HCT116 (cell line): ENCODE data around the gene COL18A1. TPM values are rescaled to one million over a fixed set of nuclear protein-coding genes. Genes with fewer than 3 reads are reported as not detected.

Experiments
- ATAC-seq: fragments of 200-7000 bp; cut with Tn5 transposase; 2 replicates; pipeline ENCODE4 v1.9.1; 2020; ENCODE audit warnings: mild to moderate bottlenecking, moderate library complexity
- BruUV-seq: library from RNA; stranded (reverse); fragments of 400-500 nt; replicated peaks from 2 replicates; lab custom pipeline; 2021; lab: Mats Ljungman, UMichigan
- CTCF ChIA-PET: fragments of 300-600 bp; sonication (Branson Sonifier 250); formaldehyde crosslinking; loops from one replicate; lab custom pipeline; 2021; ENCODE audit warnings: antibody characterized with exemption; lab: Charles Lee
- POLR2A ChIA-PET: fragments of 300-600, 350-600 bp; sonication (Branson Sonifier 250); formaldehyde crosslinking; loops from one replicate; lab custom pipeline; 2021; ENCODE audit warnings: antibody characterized with exemption; lab: Charles Lee
- RAD21 ChIA-PET, 2 experiments: fragments of 300-600 bp; sonication (Branson Sonifier 250); formaldehyde crosslinking; loops; one replicate each; lab custom pipeline; 2023; ENCODE audit warnings: low total read pairs in 2 of 2; ENCODE audit not compliant: uncharacterized antibody in 2 of 2, unreplicated experiment in 2 of 2, low non-redundant PET in 1 of 2; lab: Charles Lee
- DNase-seq: peaks from one replicate; pipeline ENCODE4 v3.0.0-alpha.2; 2010; ENCODE audit warnings: low read depth, low spot score
- H2AFZ ChIP-seq: fragments of 200-600 bp; shearing (Covaris generic), sonication (generic); 2 replicates; pipeline ENCODE4 v1.6.1; 2017; ENCODE audit warnings: low read depth, mixed run types, mixed read lengths, antibody characterized with exemption, low read length; ENCODE audit not compliant: poor library complexity, severe bottlenecking
- H3K27ac ChIP-seq: 2 replicates; pipeline ENCODE4 v1.5.1; 2012; ENCODE audit warnings: low read depth, low read length
- H3K27me3 ChIP-seq: fragments of 200-600 bp; sonication (generic); 2 replicates; pipeline ENCODE4 v1.6.1; 2016; ENCODE audit warnings: mixed run types, low read length, mixed read lengths; ENCODE audit not compliant: insufficient read depth
- H3K36me3 ChIP-seq, 2 experiments: fragments of 200-500 bp in 1 of 2; fragments of 200-600 bp in 1 of 2; sonication (Bioruptor generic) in 1 of 2; sonication (generic) in 1 of 2; 2 replicates each; pipeline versions ENCODE4 v1.5.1 to v1.6.1; 2014 to 2016; ENCODE audit warnings: low read length in 2 of 2, inconsistent platforms in 1 of 2, mixed read lengths in 1 of 2, mixed run types in 1 of 2; ENCODE audit not compliant: insufficient read depth in 2 of 2, control insufficient read depth in 1 of 2
- H3K4me1 ChIP-seq, 2 experiments: fragments of 200-600 bp in 1 of 2; sonication (generic) in 1 of 2; 2 replicates each; pipeline versions ENCODE4 v1.5.1 to v1.6.1; 2012 to 2017; ENCODE audit warnings: low read length in 2 of 2, inconsistent platforms in 1 of 2, mild to moderate bottlenecking in 1 of 2, mixed read lengths in 1 of 2, mixed run types in 1 of 2, moderate library complexity in 1 of 2; ENCODE audit not compliant: insufficient read depth in 2 of 2, control insufficient read depth in 1 of 2
- H3K4me2 ChIP-seq: fragments of 200-600 bp; sonication (generic); 2 replicates; pipeline ENCODE4 v1.6.1; 2017; ENCODE audit warnings: mixed run types, low read length, mixed read lengths
- H3K4me3 ChIP-seq, 2 experiments: fragments of 200-600 bp in 1 of 2; sonication (generic) in 1 of 2; replicated peaks in 1 of 2; 2 replicates each; pipeline ENCODE4 v1.5.1; 2011 to 2016; ENCODE audit warnings: low read length in 2 of 2, control low read depth in 1 of 2, low read depth in 1 of 2, mild to moderate bottlenecking in 1 of 2, mixed read lengths in 1 of 2, mixed run types in 1 of 2
- H3K79me2 ChIP-seq: fragments of 200-600 bp; sonication (generic); 2 replicates; pipeline ENCODE4 v1.6.1; 2017; ENCODE audit warnings: mild to moderate bottlenecking, mixed run types, low read length, moderate library complexity, mixed read lengths; ENCODE audit not compliant: insufficient read depth
- H3K9ac ChIP-seq: fragments of 200-600 bp; sonication (generic); 2 replicates; pipeline ENCODE4 v1.6.1; 2016; ENCODE audit warnings: low read length, mixed read lengths
- H3K9me2 ChIP-seq: fragments of 200-600 bp; sonication (generic), shearing (Covaris generic); 2 replicates; pipeline ENCODE4 v1.6.1; 2017; ENCODE audit warnings: mixed run types, mild to moderate bottlenecking, moderate library complexity; ENCODE audit not compliant: insufficient read depth
- H3K9me3 ChIP-seq, 2 experiments: fragments of 200-500 bp in 1 of 2; fragments of 200-600 bp in 1 of 2; sonication (Bioruptor generic) in 1 of 2; sonication (generic) in 1 of 2; 2 replicates each; pipeline ENCODE4 v1.6.1; 2014 to 2017; ENCODE audit warnings: low read length in 2 of 2, mixed read lengths in 2 of 2, inconsistent platforms in 1 of 2, low read depth in 1 of 2, mild to moderate bottlenecking in 1 of 2, mixed run types in 1 of 2, moderate library complexity in 1 of 2; ENCODE audit not compliant: control insufficient read depth in 1 of 2, insufficient read depth in 1 of 2
- H4K20me1 ChIP-seq: fragments of 200-600 bp; sonication (generic), shearing (Covaris generic); 2 replicates; pipeline ENCODE4 v1.6.1; 2017; ENCODE audit warnings: mixed run types, mild to moderate bottlenecking, moderate library complexity; ENCODE audit not compliant: insufficient read depth
- CBX3 ChIP-seq: IDR thresholded peaks from 2 replicates; pipeline ENCODE4 v1.6.1; 2012; ENCODE audit warnings: low read depth
- EGR1 ChIP-seq: IDR thresholded peaks from 2 replicates; pipeline ENCODE4 v1.6.1; 2012; ENCODE audit warnings: low read depth
- ELF1 ChIP-seq: IDR thresholded peaks from 2 replicates; pipeline ENCODE4 v1.6.1; 2012; ENCODE audit warnings: low read depth, borderline replicate concordance
- EZH2 ChIP-seq: fragments of 200-600 bp; sonication (generic); IDR thresholded peaks from 2 replicates; pipeline ENCODE4 v1.6.1; 2017; ENCODE audit warnings: antibody characterized with exemption, mixed run types
- EZH2phosphoT487 ChIP-seq: fragments of 200-600 bp; IDR thresholded peaks from 2 replicates; pipeline ENCODE4 v1.6.1; 2018; ENCODE audit warnings: antibody characterized with exemption, borderline replicate concordance
- FOSL1 ChIP-seq: IDR thresholded peaks from 2 replicates; pipeline ENCODE4 v1.6.1; 2012; ENCODE audit warnings: low read depth
- JUND ChIP-seq: IDR thresholded peaks from 2 replicates; pipeline ENCODE4 v1.6.1; 2012
- POLR2A ChIP-seq: IDR thresholded peaks from 2 replicates; pipeline ENCODE4 v1.7.0; 2011; ENCODE audit warnings: borderline replicate concordance; ENCODE audit not compliant: insufficient read depth, insufficient read length; ENCODE audit errors: extremely low read depth
- POLR2AphosphoS5 ChIP-seq: IDR thresholded peaks from 2 replicates; pipeline ENCODE4 v1.6.1; 2011; ENCODE audit warnings: mild to moderate bottlenecking, low read depth, low read length, moderate library complexity
- RAD21 ChIP-seq: IDR thresholded peaks from 2 replicates; pipeline ENCODE4 v1.6.1; 2012; ENCODE audit warnings: low read depth, mild to moderate bottlenecking
- SIN3A ChIP-seq: IDR thresholded peaks from 2 replicates; pipeline ENCODE4 v1.6.1; 2012; ENCODE audit warnings: low read depth
- SP1 ChIP-seq: IDR thresholded peaks from 2 replicates; pipeline ENCODE4 v1.6.1; 2012; ENCODE audit warnings: low read depth
- SRF ChIP-seq: IDR thresholded peaks from 2 replicates; pipeline ENCODE4 v1.6.1; 2012; ENCODE audit warnings: low read depth
- TCF7L2 ChIP-seq: IDR thresholded peaks from 2 replicates; pipeline ENCODE4 v1.7.0; 2011; ENCODE audit warnings: borderline replicate concordance, inconsistent platforms; ENCODE audit not compliant: insufficient read depth, insufficient read length; ENCODE audit errors: extremely low read depth
- YY1 ChIP-seq: IDR thresholded peaks from 2 replicates; pipeline ENCODE4 v1.6.1; 2011; ENCODE audit warnings: low read length, low read depth, moderate library complexity, mild to moderate bottlenecking; ENCODE audit not compliant: insufficient replicate concordance; ENCODE audit errors: extremely low read depth
- ZFX ChIP-seq: fragments of 450-650 bp; IDR thresholded peaks from 2 replicates; pipeline ENCODE4 v1.6.1; 2017
- intact Hi-C: fragments of 100-400 bp; cut with micrococcal nuclease; formaldehyde crosslinking; loops from 2 replicates; pipeline ENCODE4 v1.10.0; 2022
- total RNA-seq: library from RNA; stranded (reverse); gene quantifications from one replicate; pipeline ENCODE4 v1.2.1, GENCODE V29; 2021; ENCODE audit not compliant: unreplicated experiment
- TF ChIP-seq, protein P1 (sequence below): IDR thresholded peaks from 2 replicates; pipeline ENCODE4 v1.6.1; 2012
- TF ChIP-seq, protein P2 (sequence below): IDR thresholded peaks from 2 replicates; pipeline ENCODE4 v1.6.1; 2012; ENCODE audit warnings: low read depth
- TF ChIP-seq, protein P3 (sequence below): IDR thresholded peaks from 2 replicates; pipeline ENCODE4 v1.6.1; 2012
- TF ChIP-seq, protein P4 (sequence below): IDR thresholded peaks from 2 replicates; pipeline ENCODE4 v1.6.1; 2011; ENCODE audit warnings: mild to moderate bottlenecking, low read length, moderate library complexity; ENCODE audit not compliant: insufficient replicate concordance; ENCODE audit errors: extremely low read depth

The COL18A1 gene
- total RNA-seq, 1 experiment from 2014 or later, result 59.5 TPM

DNA sequence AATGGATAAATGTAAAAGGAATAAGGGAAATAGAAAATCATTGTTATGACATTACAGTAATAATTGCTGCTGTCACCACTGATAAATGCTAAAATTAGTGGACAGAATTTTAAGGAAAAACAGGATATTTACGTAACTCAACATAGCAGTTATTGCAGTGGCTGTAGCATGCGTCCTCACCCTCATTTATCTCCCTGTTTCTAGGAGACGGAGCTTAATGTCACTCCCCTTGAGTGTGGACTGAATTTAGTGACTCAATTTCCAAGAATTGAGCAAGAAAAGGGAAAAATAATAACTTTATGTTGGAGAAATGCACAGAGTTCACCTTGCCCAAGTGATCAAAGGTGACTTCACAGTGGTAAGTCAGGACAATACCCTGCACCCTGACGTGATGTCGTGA, 33.3 kb upstream of the COL18A1 start:
- intact Hi-C loops, result no loop called here
- Histone ChIP-seq H3K9me3 (no peaks in the 10 kb centered on the region), H3K9me2 (no peaks in the 10 kb centered on the region), H3K79me2 (no peaks in the 10 kb centered on the region), H3K27ac (no peak overlapping the region), H2AFZ (no peak overlapping the region), H3K4me2 (no peak overlapping the region), H3K27me3 (no peaks in the 10 kb centered on the region), H3K9ac (no peak overlapping the region), H3K4me3 (no peak overlapping the region), H4K20me1 (no peaks in the 10 kb centered on the region), H3K4me1 (peaks cover 11 to 20% of the 10 kb centered on the region in 2 experiments), H3K36me3 (no peaks in the 10 kb centered on the region)
- no peak for TF ChIP-seq POLR2AphosphoS5
- TF ChIP-seq TCF7L2, result no peak
- TF ChIP-seq, protein P1, sequence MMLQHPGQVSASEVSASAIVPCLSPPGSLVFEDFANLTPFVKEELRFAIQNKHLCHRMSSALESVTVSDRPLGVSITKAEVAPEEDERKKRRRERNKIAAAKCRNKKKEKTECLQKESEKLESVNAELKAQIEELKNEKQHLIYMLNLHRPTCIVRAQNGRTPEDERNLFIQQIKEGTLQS, result no peak
- no peak for TF ChIP-seq EZH2phosphoT487
- no peak for TF ChIP-seq CBX3
- no peak for TF ChIP-seq FOSL1
- TF ChIP-seq YY1, result no peak
- TF ChIP-seq SP1, result no peak
- TF ChIP-seq EGR1, result no peak
- no peak for TF ChIP-seq SIN3A
- no peak for TF ChIP-seq ELF1
- no peak for TF ChIP-seq RAD21
- no peak for TF ChIP-seq SRF
- no peak for TF ChIP-seq JUND
- TF ChIP-seq, protein P2, sequence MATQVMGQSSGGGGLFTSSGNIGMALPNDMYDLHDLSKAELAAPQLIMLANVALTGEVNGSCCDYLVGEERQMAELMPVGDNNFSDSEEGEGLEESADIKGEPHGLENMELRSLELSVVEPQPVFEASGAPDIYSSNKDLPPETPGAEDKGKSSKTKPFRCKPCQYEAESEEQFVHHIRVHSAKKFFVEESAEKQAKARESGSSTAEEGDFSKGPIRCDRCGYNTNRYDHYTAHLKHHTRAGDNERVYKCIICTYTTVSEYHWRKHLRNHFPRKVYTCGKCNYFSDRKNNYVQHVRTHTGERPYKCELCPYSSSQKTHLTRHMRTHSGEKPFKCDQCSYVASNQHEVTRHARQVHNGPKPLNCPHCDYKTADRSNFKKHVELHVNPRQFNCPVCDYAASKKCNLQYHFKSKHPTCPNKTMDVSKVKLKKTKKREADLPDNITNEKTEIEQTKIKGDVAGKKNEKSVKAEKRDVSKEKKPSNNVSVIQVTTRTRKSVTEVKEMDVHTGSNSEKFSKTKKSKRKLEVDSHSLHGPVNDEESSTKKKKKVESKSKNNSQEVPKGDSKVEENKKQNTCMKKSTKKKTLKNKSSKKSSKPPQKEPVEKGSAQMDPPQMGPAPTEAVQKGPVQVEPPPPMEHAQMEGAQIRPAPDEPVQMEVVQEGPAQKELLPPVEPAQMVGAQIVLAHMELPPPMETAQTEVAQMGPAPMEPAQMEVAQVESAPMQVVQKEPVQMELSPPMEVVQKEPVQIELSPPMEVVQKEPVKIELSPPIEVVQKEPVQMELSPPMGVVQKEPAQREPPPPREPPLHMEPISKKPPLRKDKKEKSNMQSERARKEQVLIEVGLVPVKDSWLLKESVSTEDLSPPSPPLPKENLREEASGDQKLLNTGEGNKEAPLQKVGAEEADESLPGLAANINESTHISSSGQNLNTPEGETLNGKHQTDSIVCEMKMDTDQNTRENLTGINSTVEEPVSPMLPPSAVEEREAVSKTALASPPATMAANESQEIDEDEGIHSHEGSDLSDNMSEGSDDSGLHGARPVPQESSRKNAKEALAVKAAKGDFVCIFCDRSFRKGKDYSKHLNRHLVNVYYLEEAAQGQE, result no peak
- no peak for TF ChIP-seq EZH2
- no peak for TF ChIP-seq ZFX
- TF ChIP-seq, protein P3, sequence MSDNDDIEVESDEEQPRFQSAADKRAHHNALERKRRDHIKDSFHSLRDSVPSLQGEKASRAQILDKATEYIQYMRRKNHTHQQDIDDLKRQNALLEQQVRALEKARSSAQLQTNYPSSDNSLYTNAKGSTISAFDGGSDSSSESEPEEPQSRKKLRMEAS, result no peak
- no peak for TF ChIP-seq POLR2A
- TF ChIP-seq, protein P4, sequence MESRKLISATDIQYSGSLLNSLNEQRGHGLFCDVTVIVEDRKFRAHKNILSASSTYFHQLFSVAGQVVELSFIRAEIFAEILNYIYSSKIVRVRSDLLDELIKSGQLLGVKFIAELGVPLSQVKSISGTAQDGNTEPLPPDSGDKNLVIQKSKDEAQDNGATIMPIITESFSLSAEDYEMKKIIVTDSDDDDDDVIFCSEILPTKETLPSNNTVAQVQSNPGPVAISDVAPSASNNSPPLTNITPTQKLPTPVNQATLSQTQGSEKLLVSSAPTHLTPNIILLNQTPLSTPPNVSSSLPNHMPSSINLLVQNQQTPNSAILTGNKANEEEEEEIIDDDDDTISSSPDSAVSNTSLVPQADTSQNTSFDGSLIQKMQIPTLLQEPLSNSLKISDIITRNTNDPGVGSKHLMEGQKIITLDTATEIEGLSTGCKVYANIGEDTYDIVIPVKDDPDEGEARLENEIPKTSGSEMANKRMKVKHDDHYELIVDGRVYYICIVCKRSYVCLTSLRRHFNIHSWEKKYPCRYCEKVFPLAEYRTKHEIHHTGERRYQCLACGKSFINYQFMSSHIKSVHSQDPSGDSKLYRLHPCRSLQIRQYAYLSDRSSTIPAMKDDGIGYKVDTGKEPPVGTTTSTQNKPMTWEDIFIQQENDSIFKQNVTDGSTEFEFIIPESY, result no peak
- CTCF ChIA-PET, result no interaction called here
- RAD21 ChIA-PET, result no interaction called here
- DNase-seq (no peak), ATAC-seq (no peak)
- POLR2A ChIA-PET, result no interaction called here
- no TSS peak for BruUV-seq
